HepG2 (cell line): ENCODE results near the gene CLEC4D. TPM values are rescaled to one million over a fixed set of nuclear protein-coding genes. Genes with fewer than 3 reads are reported as not detected.

ENCODE experiments used
- ATAC-seq: fragments of 200-7000 bp; cut with Tn5 transposase; 3 replicates; pipeline ENCODE4 v1.9.1; 2020; ENCODE audit warnings: mild to moderate bottlenecking, moderate library complexity
- BruUV-seq: library from RNA; stranded (reverse); fragments of 400-500 nt; replicated peaks from 2 replicates; lab custom pipeline; 2021; lab: Mats Ljungman, UMichigan
- CTCF ChIA-PET: fragments of 300-600 bp; formaldehyde crosslinking; extraction: SDS; loops from one replicate; lab custom pipeline; 2021; ENCODE audit warnings: low total read pairs, inconsistent platforms, low intra/inter-chr PET ratio; lab: Yijun Ruan, JAX
- POLR2A ChIA-PET: fragments of 350-600 bp; sonication (Branson Sonifier 250); formaldehyde crosslinking; loops from one replicate; lab custom pipeline; 2020; ENCODE audit warnings: antibody characterized with exemption, inconsistent platforms; lab: Yijun Ruan, JAX
- DNase-seq: peaks from one replicate; pipeline ENCODE4 v3.0.0-alpha.2; 2015; ENCODE audit warnings: low spot score
- FAIRE-seq: peaks from 3 replicates; lab custom pipeline; 2011; peaks lifted over from hg19 to GRCh38; lab: Jason Lieb, UNC
- H2AFZ ChIP-seq: one replicate; pipeline ENCODE4 v1.6.1; 2011; ENCODE audit warnings: low read length, inconsistent platforms
- H3K27ac ChIP-seq: fragments of 300-600 bp; 3 replicates; pipeline ENCODE4 v1.8.0; 2011; ENCODE audit warnings: mixed run types, mild to moderate bottlenecking, mixed read lengths, low read length, inconsistent platforms; ENCODE audit not compliant: insufficient read depth; ENCODE audit errors: extremely low read length
- H3K27me3 ChIP-seq, 2 experiments: fragments of 200-600 bp in 1 of 2; 2 replicates in 1 of 2; 3 replicates in 1 of 2; pipeline versions ENCODE4 v1.6.0 to v1.8.0; 2011; ENCODE audit warnings: low read length in 2 of 2, mild to moderate bottlenecking in 2 of 2, moderate library complexity in 2 of 2, inconsistent platforms in 1 of 2; ENCODE audit not compliant: insufficient read depth in 2 of 2, control insufficient read depth in 1 of 2
- H3K36me3 ChIP-seq, 2 experiments: fragments of 200-600 bp in 1 of 2; replicated peaks in 1 of 2; 2 replicates in 1 of 2; 3 replicates in 1 of 2; pipeline versions ENCODE4 v1.5.1 to v1.8.0; 2011; ENCODE audit warnings: low read length in 2 of 2, inconsistent platforms in 1 of 2; ENCODE audit not compliant: insufficient read depth in 2 of 2, control insufficient read depth in 1 of 2
- H3K4me1 ChIP-seq: 2 replicates; pipeline ENCODE4 v1.5.1; 2012; ENCODE audit warnings: low read length, inconsistent platforms; ENCODE audit not compliant: insufficient read depth
- H3K4me2 ChIP-seq: 2 replicates; pipeline ENCODE4 v1.6.0; 2011; ENCODE audit warnings: low read depth, low read length, inconsistent platforms
- H3K4me3 ChIP-seq, 3 experiments: fragments of 200-600 bp in 1 of 3; sonication (generic), shearing (Covaris generic) in 1 of 3; replicated peaks in 1 of 3; 2 replicates each; pipeline ENCODE4 v1.5.1; 2011 to 2016; ENCODE audit warnings: low read length in 3 of 3, inconsistent platforms in 2 of 3, low read depth in 2 of 3, mild to moderate bottlenecking in 2 of 3, control low read depth in 1 of 3, mixed read lengths in 1 of 3; ENCODE audit not compliant: insufficient read depth in 1 of 3
- H3K79me2 ChIP-seq: one replicate; pipeline ENCODE4 v1.6.1; 2011; ENCODE audit warnings: low read length, inconsistent platforms; ENCODE audit not compliant: insufficient read depth
- H3K9ac ChIP-seq: 2 replicates; pipeline ENCODE4 v1.6.0; 2011; ENCODE audit warnings: mild to moderate bottlenecking, low read depth, low read length, inconsistent platforms; ENCODE audit not compliant: insufficient read depth
- H3K9me3 ChIP-seq: 2 replicates; pipeline ENCODE4 v1.5.1; 2012; ENCODE audit warnings: mild to moderate bottlenecking, low read length
- H4K20me1 ChIP-seq: 2 replicates; pipeline ENCODE4 v1.6.0; 2011; ENCODE audit warnings: inconsistent platforms, mild to moderate bottlenecking, low read length, moderate library complexity; ENCODE audit not compliant: insufficient read depth
- HNF4G ChIP-seq, 2 experiments: sonication (generic) in 1 of 2; formaldehyde crosslinking in 1 of 2; IDR thresholded peaks; 2 replicates each; pipeline versions ENCODE4 v1.4.0 to v1.6.1; 2011 to 2020; ENCODE audit warnings: borderline replicate concordance in 2 of 2, low read depth in 2 of 2, mild to moderate bottlenecking in 2 of 2, low read length in 1 of 2, missing genetic modification reagents in 1 of 2, moderate library complexity in 1 of 2
- HNRNPLL ChIP-seq: fragments of 200-400 bp; formaldehyde crosslinking; IDR thresholded peaks from 2 replicates; pipeline ENCODE4 v1.6.1; 2017; ENCODE audit warnings: mild to moderate bottlenecking, low read depth, low read length; ENCODE audit not compliant: poor library complexity, severe bottlenecking
- MAFF ChIP-seq: IDR thresholded peaks from 2 replicates; pipeline ENCODE4 v1.6.1; 2011; ENCODE audit warnings: low read depth, low read length, improper control_type of control experiment
- MAFK ChIP-seq, 2 experiments: IDR thresholded peaks in 1 of 2; conservative IDR thresholded peaks in 1 of 2; 2 replicates each; pipeline ENCODE4 v1.6.1; 2011; ENCODE audit warnings: improper control_type of control experiment in 2 of 2, low read length in 2 of 2
- RORA ChIP-seq: sonication (generic); formaldehyde crosslinking; IDR thresholded peaks from 2 replicates; pipeline ENCODE4 v1.5.0; 2020; ENCODE audit warnings: mild to moderate bottlenecking, missing genetic modification reagents, moderate library complexity
- SIX4 ChIP-seq: sonication (generic); formaldehyde crosslinking; IDR thresholded peaks from 2 replicates; pipeline ENCODE4 v1.4.0; 2020; ENCODE audit warnings: missing genetic modification reagents
- ZBTB1 ChIP-seq: sonication (generic); formaldehyde crosslinking; IDR thresholded peaks from 2 replicates; pipeline ENCODE4 v1.4.0; 2020; ENCODE audit warnings: missing genetic modification reagents, borderline replicate concordance
- ZNF282 ChIP-seq: fragments of 450-650 bp; IDR thresholded peaks from 2 replicates; pipeline ENCODE4 v1.6.1; 2018; ENCODE audit not compliant: partially characterized antibody
- ZNF343 ChIP-seq: sonication (generic); formaldehyde crosslinking; IDR thresholded peaks from 2 replicates; pipeline ENCODE4 v1.4.0; 2020; ENCODE audit warnings: mild to moderate bottlenecking, missing genetic modification reagents
- ZNF546 ChIP-seq: sonication (generic); formaldehyde crosslinking; conservative IDR thresholded peaks from 2 replicates; pipeline ENCODE4 v1.8.1; 2023; ENCODE audit warnings: mild to moderate bottlenecking, missing genetic modification reagents
- WGBS: methylation state at CpG from one replicate; pipeline ENCODE4 v1.1.6; 2017; ENCODE audit warnings: low lambda C conversion rate; 5-methylcytosine and 5-hydroxymethylcytosine counted together
- in situ Hi-C: cut with HindIII; loops from 2 replicates; pipeline ENCODE4 v1.10.0; 2017; ENCODE audit warnings: low pct_unique_long_range_greater_than_20kb; ENCODE audit not compliant: extremely low pct_ligation_motif_present
- intact Hi-C: fragments of 100-400 bp; cut with micrococcal nuclease; formaldehyde crosslinking; loops from one replicate; pipeline ENCODE4 v1.10.0; 2022; ENCODE audit not compliant: unreplicated experiment
- polyA plus RNA-seq, 8 experiments: library from polyadenylated mRNA; depleted of rRNA in 3 of 8; stranded (reverse) in 7 of 8; unstranded in 1 of 8; fragments of >200 nt; fragmentation: Illumina TruSeq in 4 of 8; extraction: Trizol in 4 of 8; gene quantifications; 2 replicates each; pipeline versions ENCODE4 v1.2.1 to v1.2.3, GENCODE V29; 2011 to 2016; ENCODE audit warnings: low read depth in 4 of 8, missing spikeins in 1 of 8, mixed read lengths in 1 of 8; ENCODE audit not compliant: insufficient read depth in 1 of 8
- total RNA-seq, 5 experiments: library from RNA; depleted of rRNA; stranded (reverse); fragments of >200 nt; fragmentation: Illumina TruSeq; extraction: Trizol; gene quantifications; 2 replicates each; pipeline ENCODE4 v1.2.3, GENCODE V29; 2016; ENCODE audit warnings: low read depth in 1 of 5
- TF ChIP-seq, protein P1 (sequence below): sonication (generic); formaldehyde crosslinking; conservative IDR thresholded peaks from 2 replicates; pipeline ENCODE4 v1.8.0; 2022; ENCODE audit warnings: missing genetic modification reagents
- TF ChIP-seq, protein P2 (sequence below): sonication (generic); formaldehyde crosslinking; IDR thresholded peaks from 2 replicates; pipeline ENCODE4 v1.4.0; 2020; ENCODE audit warnings: missing genetic modification reagents, borderline replicate concordance

The CLEC4D gene
- total and polyA plus RNA-seq, 2 of the 13 experiments (the other 11 are each of a cell fraction or from before 2014, with no cell fraction given): not detected

DNA sequence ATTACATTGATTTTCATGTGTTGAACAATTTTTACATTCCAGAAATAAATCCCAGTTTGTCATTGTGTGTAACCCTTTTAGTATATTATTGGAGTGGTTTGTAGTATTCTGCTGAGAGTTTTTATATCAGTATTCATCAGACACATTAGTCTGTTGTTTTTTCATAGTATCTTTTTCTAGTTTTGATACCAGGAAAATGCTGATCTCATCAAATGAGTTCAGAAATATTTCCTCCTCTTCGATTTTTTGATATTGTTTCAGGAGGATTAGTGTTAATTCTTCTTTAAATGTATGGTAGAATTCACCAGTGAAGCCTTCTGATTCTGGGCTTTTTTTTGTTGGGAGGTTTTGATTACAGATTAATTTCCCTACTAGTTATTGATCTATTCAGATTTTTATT lies 42.2 kb upstream of the CLEC4D start:
- POLR2A ChIA-PET: no interaction called here
- no peaks in the 10 kb centered on the region for H3K27me3 ChIP-seq
- no peaks in the 10 kb centered on the region for H3K36me3 ChIP-seq
- no peaks in the 10 kb centered on the region for H4K20me1 ChIP-seq
- in situ Hi-C loops: no loop called here
- TF ChIP-seq, protein P1, sequence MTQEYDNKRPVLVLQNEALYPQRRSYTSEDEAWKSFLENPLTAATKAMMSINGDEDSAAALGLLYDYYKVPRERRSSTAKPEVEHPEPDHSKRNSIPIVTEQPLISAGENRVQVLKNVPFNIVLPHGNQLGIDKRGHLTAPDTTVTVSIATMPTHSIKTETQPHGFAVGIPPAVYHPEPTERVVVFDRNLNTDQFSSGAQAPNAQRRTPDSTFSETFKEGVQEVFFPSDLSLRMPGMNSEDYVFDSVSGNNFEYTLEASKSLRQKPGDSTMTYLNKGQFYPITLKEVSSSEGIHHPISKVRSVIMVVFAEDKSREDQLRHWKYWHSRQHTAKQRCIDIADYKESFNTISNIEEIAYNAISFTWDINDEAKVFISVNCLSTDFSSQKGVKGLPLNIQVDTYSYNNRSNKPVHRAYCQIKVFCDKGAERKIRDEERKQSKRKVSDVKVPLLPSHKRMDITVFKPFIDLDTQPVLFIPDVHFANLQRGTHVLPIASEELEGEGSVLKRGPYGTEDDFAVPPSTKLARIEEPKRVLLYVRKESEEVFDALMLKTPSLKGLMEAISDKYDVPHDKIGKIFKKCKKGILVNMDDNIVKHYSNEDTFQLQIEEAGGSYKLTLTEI (CRISPR knock-in tag): no peak
- TF ChIP-seq MAFK (conservative IDR thresholded peaks at IDR 0.05 in 1 of 2, IDR thresholded peaks at IDR 0.05 in 1 of 2; ENCODE audit: low read length in 2 of 2) (peak; percentile 71 to 87), MAFF (peak; percentile 75; the same call in 1 of the 2 replicates)
- WGBS: 0% methylated on average over 1 of the region's 1 CpG
- H3K4me2 ChIP-seq: no peak overlapping the region
- no peak overlapping the region for H3K27ac ChIP-seq
- H3K79me2 ChIP-seq: no peaks in the 10 kb centered on the region
- H3K9me3 ChIP-seq: no peaks in the 10 kb centered on the region
- no peaks in the 10 kb centered on the region for H3K4me1 ChIP-seq
- H2AFZ ChIP-seq: no peak overlapping the region
- FAIRE-seq: no peak
- no peak for ATAC-seq
- BruUV-seq: no TSS peak
- intact Hi-C loops: no loop called here
- H3K4me3 ChIP-seq: no peak overlapping the region
- no peak for DNase-seq
- H3K9ac ChIP-seq: no peak overlapping the region
- CTCF ChIA-PET: no interaction called here

DNA sequence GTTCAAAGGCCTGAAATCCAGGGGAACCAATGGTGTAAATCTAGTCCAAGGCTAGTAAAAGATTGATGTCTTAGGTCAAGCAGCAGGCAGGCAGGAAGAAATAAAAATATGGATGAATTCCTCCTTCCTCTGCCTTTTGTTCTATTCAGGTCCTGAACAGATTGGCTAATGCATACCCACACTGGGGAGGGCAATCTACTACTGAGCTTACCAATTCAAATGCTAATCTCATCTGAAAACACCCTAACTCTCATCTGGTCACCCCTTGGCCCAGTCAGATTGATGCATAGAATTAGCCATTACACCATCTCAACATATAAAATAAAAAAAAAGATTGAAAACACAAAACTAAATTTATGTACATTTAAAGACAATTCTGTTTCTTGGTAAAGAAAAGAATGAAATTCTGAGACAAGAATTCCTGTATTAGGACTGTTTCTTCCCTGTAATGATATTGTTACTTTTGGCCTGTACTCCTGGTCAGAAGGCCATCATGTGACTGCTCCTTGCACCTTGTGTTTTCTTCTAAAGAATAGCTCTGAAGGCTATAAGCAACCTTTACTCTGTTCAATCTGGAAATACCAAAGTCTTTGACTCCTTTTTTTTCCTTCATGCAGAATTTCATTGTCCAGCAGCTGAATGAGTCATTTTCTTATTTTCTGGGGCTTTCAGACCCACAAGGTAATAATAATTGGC lies 37.6 kb upstream of the CLEC4D start:
- Histone ChIP-seq H3K4me2 (no peak overlapping the region), H3K27ac (no peak overlapping the region), H2AFZ (no peak overlapping the region), H3K79me2 (no peaks in the 10 kb centered on the region), H3K27me3 (no peaks in the 10 kb centered on the region), H3K9ac (no peak overlapping the region), H3K36me3 (no peaks in the 10 kb centered on the region), H3K4me1 (no peaks in the 10 kb centered on the region), H3K4me3 (no peak overlapping the region), H4K20me1 (no peaks in the 10 kb centered on the region), H3K9me3 (no peaks in the 10 kb centered on the region)
- no peak for DNase-seq
- no TSS peak for BruUV-seq
- intact Hi-C loops: no loop called here
- POLR2A ChIA-PET: no interaction called here
- in situ Hi-C loops: no loop called here
- FAIRE-seq: no peak
- CTCF ChIA-PET: no interaction called here
- no peak for ATAC-seq
- TF ChIP-seq ZBTB1 (CRISPR knock-in tag) (no peak), RORA (CRISPR knock-in tag) (no peak), ZNF282 (no peak), HNRNPLL (no peak), ZNF546 (CRISPR knock-in tag) (no peak), SIX4 (CRISPR knock-in tag) (no peak), ZNF343 (CRISPR knock-in tag) (no peak), HNF4G (IDR thresholded peaks at IDR 0.05; ENCODE audit: borderline replicate concordance, low read depth, low read length) (no peak), HNF4G (CRISPR knock-in tag; IDR thresholded peaks at IDR 0.05; ENCODE audit: borderline replicate concordance, low read depth) (no peak)
- TF ChIP-seq, protein P2, sequence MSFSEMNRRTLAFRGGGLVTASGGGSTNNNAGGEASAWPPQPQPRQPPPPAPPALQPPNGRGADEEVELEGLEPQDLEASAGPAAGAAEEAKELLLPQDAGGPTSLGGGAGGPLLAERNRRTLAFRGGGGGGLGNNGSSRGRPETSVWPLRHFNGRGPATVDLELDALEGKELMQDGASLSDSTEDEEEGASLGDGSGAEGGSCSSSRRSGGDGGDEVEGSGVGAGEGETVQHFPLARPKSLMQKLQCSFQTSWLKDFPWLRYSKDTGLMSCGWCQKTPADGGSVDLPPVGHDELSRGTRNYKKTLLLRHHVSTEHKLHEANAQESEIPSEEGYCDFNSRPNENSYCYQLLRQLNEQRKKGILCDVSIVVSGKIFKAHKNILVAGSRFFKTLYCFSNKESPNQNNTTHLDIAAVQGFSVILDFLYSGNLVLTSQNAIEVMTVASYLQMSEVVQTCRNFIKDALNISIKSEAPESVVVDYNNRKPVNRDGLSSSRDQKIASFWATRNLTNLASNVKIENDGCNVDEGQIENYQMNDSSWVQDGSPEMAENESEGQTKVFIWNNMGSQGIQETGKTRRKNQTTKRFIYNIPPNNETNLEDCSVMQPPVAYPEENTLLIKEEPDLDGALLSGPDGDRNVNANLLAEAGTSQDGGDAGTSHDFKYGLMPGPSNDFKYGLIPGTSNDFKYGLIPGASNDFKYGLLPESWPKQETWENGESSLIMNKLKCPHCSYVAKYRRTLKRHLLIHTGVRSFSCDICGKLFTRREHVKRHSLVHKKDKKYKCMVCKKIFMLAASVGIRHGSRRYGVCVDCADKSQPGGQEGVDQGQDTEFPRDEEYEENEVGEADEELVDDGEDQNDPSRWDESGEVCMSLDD: no peak
